Neural progenitor cell (in vitro differentiated cells): Measurements from ENCODE around the gene PTPN18. TPM values are rescaled to one million over a fixed set of nuclear protein-coding genes. Genes with fewer than 3 reads are reported as not detected.
"Not testable (repeated sequence)": the region's sequence is repeated elsewhere in the genome, so short reads cannot be mapped to it uniquely, and the experiment has no call there.

ENCODE experiments used
- DNase-seq: peaks from one replicate; pipeline ENCODE4 v3.0.0-alpha.2; 2016; ENCODE audit warnings: low spot score
- H2AFZ ChIP-seq: fragments of 200-600 bp; sonication (generic); replicated peaks from 2 replicates; pipeline ENCODE4 v1.6.1; 2016; ENCODE audit warnings: antibody characterized with exemption
- H3F3A ChIP-seq: fragments of 200-600 bp; sonication (generic); 2 replicates; pipeline ENCODE4 v1.6.1; 2016; ENCODE audit warnings: antibody characterized with exemption, low read depth
- H3K27ac ChIP-seq: fragments of 200-600 bp; sonication (generic); 2 replicates; pipeline ENCODE4 v1.5.1; 2016; ENCODE audit warnings: mild to moderate bottlenecking
- H3K27me3 ChIP-seq: fragments of 200-600 bp; sonication (generic); 2 replicates; pipeline ENCODE4 v1.6.1; 2016; ENCODE audit warnings: mild to moderate bottlenecking, moderate library complexity
- H3K36me3 ChIP-seq: fragments of 200-600 bp; sonication (generic); 2 replicates; pipeline ENCODE4 v1.5.1; 2016
- H3K4me1 ChIP-seq: fragments of 200-600 bp; sonication (generic); 2 replicates; pipeline ENCODE4 v1.6.1; 2016; ENCODE audit warnings: mixed run types
- H3K4me2 ChIP-seq: fragments of 200-600 bp; sonication (generic); 2 replicates; pipeline ENCODE4 v1.6.1; 2016
- H3K4me3 ChIP-seq: fragments of 200-600 bp; sonication (generic); 2 replicates; pipeline ENCODE4 v1.5.1; 2016
- H3K79me2 ChIP-seq: fragments of 200-600 bp; sonication (generic); 2 replicates; pipeline ENCODE4 v1.6.1; 2016; ENCODE audit warnings: low read depth
- H3K9ac ChIP-seq: fragments of 200-600 bp; sonication (generic); 2 replicates; pipeline ENCODE4 v1.6.1; 2016
- H3K9me3 ChIP-seq: fragments of 200-600 bp; sonication (generic); 2 replicates; pipeline ENCODE4 v1.5.1; 2016; ENCODE audit warnings: low read depth
- H4K20me1 ChIP-seq: fragments of 200-600 bp; sonication (generic); 2 replicates; pipeline ENCODE4 v1.6.1; 2016; ENCODE audit warnings: low read depth
- H3K27ac Mint-ChIP-seq: 3 replicates; pipeline ENCODE4 v1.8.0; 2021; ENCODE audit warnings: mixed read lengths
- H3K27me3 Mint-ChIP-seq: 2 replicates; pipeline ENCODE4 v1.8.0; 2022; ENCODE audit warnings: low read depth, mild to moderate bottlenecking, inconsistent platforms, moderate library complexity, mixed read lengths; ENCODE audit not compliant: insufficient read depth
- H3K36me3 Mint-ChIP-seq: 3 replicates; pipeline ENCODE4 v1.8.0; 2021; ENCODE audit warnings: mixed read lengths
- H3K4me1 Mint-ChIP-seq: 3 replicates; pipeline ENCODE4 v1.8.0; 2021; ENCODE audit warnings: mixed read lengths
- H3K4me3 Mint-ChIP-seq: 3 replicates; pipeline ENCODE4 v1.8.0; 2021; ENCODE audit warnings: mild to moderate bottlenecking, moderate library complexity, mixed read lengths
- H3K9me3 Mint-ChIP-seq: 3 replicates; pipeline ENCODE4 v1.8.0; 2020; ENCODE audit warnings: mixed read lengths
- CTCF ChIP-seq: fragments of 200-600 bp; sonication (generic); IDR thresholded peaks from 2 replicates; pipeline ENCODE4 v1.5.1; 2017; ENCODE audit warnings: antibody characterized with exemption, mild to moderate bottlenecking
- small RNA-seq: library from RNA; depleted of rRNA; stranded (forward); fragments of <200 nt; gene quantifications from one replicate; pipeline ENCODE3, GENCODE V24; 2015
- total RNA-seq: library from RNA; depleted of rRNA; stranded (reverse); fragments of >200 nt; gene quantifications from 2 replicates; pipeline ENCODE4 v1.2.3, GENCODE V29; 2015; ENCODE audit warnings: low replicate concordance

PTPN18 gene
- total RNA-seq, 1 donor from 2014 or later = 4.0 TPM

- H3K9me3 ChIP-seq, DNase-seq, H3K79me2 ChIP-seq, H2AFZ ChIP-seq, H3F3A ChIP-seq, H3K4me3 ChIP-seq, H3K27ac Mint-ChIP-seq, H3K4me1 ChIP-seq, H3K27me3 Mint-ChIP-seq, H3K9me3 Mint-ChIP-seq, H3K4me1 Mint-ChIP-seq, H3K9ac ChIP-seq, H3K27ac ChIP-seq, H4K20me1 ChIP-seq, H3K36me3 ChIP-seq, H3K4me3 Mint-ChIP-seq, H3K4me2 ChIP-seq, H3K27me3 ChIP-seq, H3K36me3 Mint-ChIP-seq: not testable (repeated sequence)
- peak; percentile 35 for TF ChIP-seq CTCF
These were observed 60.8 kb downstream of the PTPN18 start for GRCh38 chr2:130416693-130417092.

- H3K27ac Mint-ChIP-seq, H3K9me3 ChIP-seq, H3K4me3 Mint-ChIP-seq, H3K4me2 ChIP-seq, H3K79me2 ChIP-seq, H3K27ac ChIP-seq, H3K36me3 Mint-ChIP-seq, H3F3A ChIP-seq, DNase-seq, H3K4me1 ChIP-seq, H3K9ac ChIP-seq, H3K27me3 ChIP-seq, H3K9me3 Mint-ChIP-seq, H2AFZ ChIP-seq, H3K36me3 ChIP-seq, H4K20me1 ChIP-seq, H3K4me1 Mint-ChIP-seq, H3K4me3 ChIP-seq, H3K27me3 Mint-ChIP-seq: not testable (repeated sequence)
These were observed 63.0 kb downstream of the PTPN18 start for GRCh38 chr2:130418845-130419244.

Small RNA genes within 50 kb of the gene (small RNA-seq; reads per million reads assigned to genes)
- gene AC132479.1 = not detected

Other genes with a start within 250 kb of the PTPN18 start
- gene POTEF, start 226.8 kb upstream of the PTPN18 start, total RNA-seq = 15.1 and 17.6 TPM in 2 replicates
- gene CCDC74B, start 210.9 kb upstream of the PTPN18 start, total RNA-seq = 8.8 and 13.8 TPM in 2 replicates
- gene SMPD4, start 174.5 kb upstream of the PTPN18 start, total RNA-seq = 23.6 and 45.1 TPM in 2 replicates
- gene MZT2B, start 173.8 kb upstream of the PTPN18 start, total RNA-seq = 21.4 and 91.8 TPM in 2 replicates
- gene TUBA3E, start 157.6 kb upstream of the PTPN18 start, total RNA-seq = not detected in 2 replicates
- gene IMP4, start 13.2 kb upstream of the PTPN18 start, total RNA-seq = 23.3 and 51.4 TPM in 2 replicates
- 1.8 and 2.4 TPM in 2 replicates for gene POTEI, start 153.3 kb downstream of the PTPN18 start, total RNA-seq
- gene CFC1B, start 165.2 kb downstream of the PTPN18 start, total RNA-seq = not detected in 2 replicates
- gene CFC1, start 243.5 kb downstream of the PTPN18 start, total RNA-seq = not detected in 2 replicates